ENCODE measurements around the gene TNFRSF1B. TPM values are rescaled to one million over a fixed set of nuclear protein-coding genes. Genes with fewer than 3 reads are reported as not detected.
A peak's percentile ranks its signal among the peaks of the same experiment; 100 is the strongest.

TNFRSF1B gene
- total and polyA plus RNA-seq, 9 of the 15 experiments (the other 6 are each of a cell fraction or from before 2014, with no cell fraction given), result 8.8 to 91.3 (median 36.0) TPM

- TF ChIP-seq ZNF764 (CRISPR knock-in tag; IDR thresholded peaks at IDR 0.05; ENCODE audit: low read depth) (no peak), AFF4 (CRISPR knock-in tag; IDR thresholded peaks at IDR 0.05) (0 out of 2 replicates have a peak, but pooled peaks have one; percentile 6), NFE2 (IDR thresholded peaks at IDR 0.05; ENCODE audit: low read depth) (no peak), ZBTB43 (CRISPR knock-in tag; IDR thresholded peaks at IDR 0.05) (no peak), ZNF780A (CRISPR knock-in tag; IDR thresholded peaks at IDR 0.05) (no peak), MYNN (IDR thresholded peaks at IDR 0.05) (no peak; the same call in 1 of the 2 replicates), MYNN (CRISPR knock-in tag; IDR thresholded peaks at IDR 0.05) (no peak), MTF1 (CRISPR knock-in tag; IDR thresholded peaks at IDR 0.05; ENCODE audit: borderline replicate concordance) (no peak), TCF15 (CRISPR knock-in tag; IDR thresholded peaks at IDR 0.05) (no peak), SMAD2 (IDR thresholded peaks at IDR 0.05; ENCODE audit: low read depth, low read length) (no peak), SAFB2 (IDR thresholded peaks at IDR 0.05; ENCODE audit: borderline replicate concordance, low read depth, low read length, severe bottlenecking) (no peak), MNT (conservative IDR thresholded peaks at IDR 0.05) (peak; percentile 41 to 48; a peak in 2 of 4 replicates), EZH2 (IDR thresholded peaks at IDR 0.05; ENCODE audit: borderline replicate concordance, low read depth, low read length) (no peak), UBTF (IDR thresholded peaks at IDR 0.05; ENCODE audit: borderline replicate concordance in 1 of 2, low read depth in 2 of 2, low read length in 2 of 2) (0 out of 4 replicates have a peak, but pooled peaks of 1 of the 2 experiments have one; percentile 30), TRIM24 (IDR thresholded peaks at IDR 0.05) (no peak)
These were observed 970 bp downstream of the TNFRSF1B start (continued) for GRCh38 chr1:12167493-12168429.
